Caco-2 (cell line): Measurements from ENCODE around the gene CHMP3. TPM values are rescaled to one million over a fixed set of nuclear protein-coding genes. Genes with fewer than 3 reads are reported as not detected.

Experiments
- BruUV-seq: library from RNA; stranded (reverse); fragments of 400-500 nt; replicated peaks from 2 replicates; lab custom pipeline; 2021; lab: Mats Ljungman, UMichigan
- CTCF ChIA-PET: fragments of 300-600 bp; sonication (Branson Sonifier 250); formaldehyde crosslinking; loops from one replicate; lab custom pipeline; 2022; ENCODE audit warnings: antibody characterized with exemption; lab: Charles Lee
- POLR2A ChIA-PET: fragments of 300-600 bp; sonication (Branson Sonifier 250); formaldehyde crosslinking; loops from one replicate; lab custom pipeline; 2022; ENCODE audit warnings: antibody characterized with exemption; lab: Charles Lee
- DNase-seq, 2 experiments: peaks; one replicate each; pipeline versions ENCODE4 v3.0.0 to v3.0.0-alpha.2; 2020 to 2022
- H3K27me3 ChIP-seq: replicated peaks from 2 replicates; pipeline ENCODE4 v1.6.0; 2011; ENCODE audit warnings: low read length; ENCODE audit not compliant: control insufficient read depth, insufficient read depth
- H3K36me3 ChIP-seq: 2 replicates; pipeline ENCODE4 v1.5.1; 2011; ENCODE audit warnings: low read length; ENCODE audit not compliant: control insufficient read depth, insufficient read depth
- H3K4me1 ChIP-seq: fragments of 250-450 bp; sonication (Bioruptor Pico); 2 replicates; pipeline ENCODE4 v1.5.1; 2020; ENCODE audit warnings: mild to moderate bottlenecking
- H3K4me3 ChIP-seq: 2 replicates; pipeline ENCODE4 v1.5.1; 2011; ENCODE audit warnings: low read depth, mild to moderate bottlenecking, control low read depth, low read length
- H3K9me3 ChIP-seq: fragments of 250-450 bp; sonication (Bioruptor Pico); 2 replicates; pipeline ENCODE4 v1.5.1; 2020; ENCODE audit warnings: mild to moderate bottlenecking, moderate library complexity
- H3K27ac Mint-ChIP-seq: one replicate; pipeline ENCODE4 v1.8.0; 2022; ENCODE audit warnings: mixed read lengths; ENCODE audit not compliant: unreplicated experiment
- H3K27me3 Mint-ChIP-seq: one replicate; pipeline ENCODE4 v1.8.0; 2022; ENCODE audit warnings: mixed read lengths; ENCODE audit not compliant: insufficient read depth, unreplicated experiment
- H3K36me3 Mint-ChIP-seq: one replicate; pipeline ENCODE4 v1.8.0; 2022; ENCODE audit warnings: mild to moderate bottlenecking, mixed read lengths; ENCODE audit not compliant: insufficient read depth, unreplicated experiment
- H3K4me1 Mint-ChIP-seq: one replicate; pipeline ENCODE4 v1.8.0; 2022; ENCODE audit warnings: low read depth, mixed read lengths; ENCODE audit not compliant: unreplicated experiment
- H3K4me3 Mint-ChIP-seq: one replicate; pipeline ENCODE4 v1.8.0; 2022; ENCODE audit warnings: mild to moderate bottlenecking, moderate library complexity, mixed read lengths; ENCODE audit not compliant: unreplicated experiment
- H3K9me3 Mint-ChIP-seq: one replicate; pipeline ENCODE4 v1.8.0; 2022; ENCODE audit warnings: mixed read lengths; ENCODE audit not compliant: unreplicated experiment
- intact Hi-C: fragments of 100-400 bp; cut with micrococcal nuclease; formaldehyde crosslinking; loops from one replicate; pipeline ENCODE4 v1.10.0; 2022; ENCODE audit not compliant: unreplicated experiment
- total RNA-seq: library from RNA; stranded (reverse); gene quantifications from 2 replicates; pipeline ENCODE4 v1.2.3, GENCODE V29; 2022
- TF ChIP-seq, protein P1 (sequence below), 2 experiments: fragments of 200-600 bp in 1 of 2; IDR thresholded peaks; 1 replicate in 1 of 2; 2 replicates in 1 of 2; pipeline versions ENCODE4 v1.5.1 to v1.8.0; 2011 to 2022; ENCODE audit warnings: antibody characterized with exemption in 1 of 2, control low read depth in 1 of 2, inconsistent platforms in 1 of 2, low read depth in 1 of 2, low read length in 1 of 2, mild to moderate bottlenecking in 1 of 2, moderate library complexity in 1 of 2; ENCODE audit not compliant: insufficient read depth in 1 of 2, severe bottlenecking in 1 of 2, unreplicated experiment in 1 of 2

The CHMP3 gene
- total RNA-seq, 1 experiment from 2014 or later = 93.5 TPM

DNA sequence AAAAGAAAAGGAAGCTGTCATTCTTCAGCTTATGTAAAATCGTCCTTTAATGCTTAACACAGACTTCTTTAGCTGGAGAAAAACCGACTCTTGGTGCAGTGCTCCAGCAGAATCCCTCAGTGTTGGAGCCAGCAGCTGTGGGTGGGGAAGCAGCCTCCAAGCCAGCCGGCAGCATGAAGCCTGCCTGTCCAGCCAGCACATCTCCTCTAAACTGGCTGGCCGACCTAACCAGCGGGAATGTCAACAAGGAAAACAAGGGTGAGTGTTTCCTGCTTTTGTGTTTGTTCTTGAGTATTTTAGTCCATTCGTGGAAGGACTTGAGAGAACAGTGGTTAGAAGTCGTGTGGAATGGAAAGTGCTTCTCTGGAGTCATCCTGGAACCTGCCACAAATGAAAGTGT is 83.1 kb downstream of the CHMP3 start:
- no peaks in the 10 kb centered on the region for H3K4me1 Mint-ChIP-seq
- H3K27ac Mint-ChIP-seq = no peak overlapping the region
- no peak for DNase-seq
- Histone ChIP-seq H3K36me3 (peaks cover 13% of the 10 kb centered on the region), H3K27me3 (no peaks in the 10 kb centered on the region), H3K4me3 (no peak overlapping the region), H3K4me1 (no peaks in the 10 kb centered on the region), H3K9me3 (no peaks in the 10 kb centered on the region)
- H3K36me3 Mint-ChIP-seq = peaks cover 92% of the 10 kb centered on the region
- intact Hi-C loops = loop anchor here (10.0 kb wide), 1 partner anchor 85 kb away; no protein-coding TSS in a partner anchor
- POLR2A ChIA-PET = interaction anchor here (1.1 kb wide), 1 partner anchor 39 kb away, joined by 4 read pairs; the partner anchor contains the start of gene KDM3A
- no peak overlapping the region for H3K4me3 Mint-ChIP-seq
- CTCF ChIA-PET = no interaction called here
- no peaks in the 10 kb centered on the region for H3K9me3 Mint-ChIP-seq
- no peaks in the 10 kb centered on the region for H3K27me3 Mint-ChIP-seq
- BruUV-seq = no TSS peak
- TF ChIP-seq, protein P1, sequence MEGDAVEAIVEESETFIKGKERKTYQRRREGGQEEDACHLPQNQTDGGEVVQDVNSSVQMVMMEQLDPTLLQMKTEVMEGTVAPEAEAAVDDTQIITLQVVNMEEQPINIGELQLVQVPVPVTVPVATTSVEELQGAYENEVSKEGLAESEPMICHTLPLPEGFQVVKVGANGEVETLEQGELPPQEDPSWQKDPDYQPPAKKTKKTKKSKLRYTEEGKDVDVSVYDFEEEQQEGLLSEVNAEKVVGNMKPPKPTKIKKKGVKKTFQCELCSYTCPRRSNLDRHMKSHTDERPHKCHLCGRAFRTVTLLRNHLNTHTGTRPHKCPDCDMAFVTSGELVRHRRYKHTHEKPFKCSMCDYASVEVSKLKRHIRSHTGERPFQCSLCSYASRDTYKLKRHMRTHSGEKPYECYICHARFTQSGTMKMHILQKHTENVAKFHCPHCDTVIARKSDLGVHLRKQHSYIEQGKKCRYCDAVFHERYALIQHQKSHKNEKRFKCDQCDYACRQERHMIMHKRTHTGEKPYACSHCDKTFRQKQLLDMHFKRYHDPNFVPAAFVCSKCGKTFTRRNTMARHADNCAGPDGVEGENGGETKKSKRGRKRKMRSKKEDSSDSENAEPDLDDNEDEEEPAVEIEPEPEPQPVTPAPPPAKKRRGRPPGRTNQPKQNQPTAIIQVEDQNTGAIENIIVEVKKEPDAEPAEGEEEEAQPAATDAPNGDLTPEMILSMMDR (IDR thresholded peaks at IDR 0.05; ENCODE audit: insufficient read depth in 1 of 2, low read depth in 1 of 2, low read length in 1 of 2, severe bottlenecking in 1 of 2, unreplicated experiment in 1 of 2) = no peak

DNA sequence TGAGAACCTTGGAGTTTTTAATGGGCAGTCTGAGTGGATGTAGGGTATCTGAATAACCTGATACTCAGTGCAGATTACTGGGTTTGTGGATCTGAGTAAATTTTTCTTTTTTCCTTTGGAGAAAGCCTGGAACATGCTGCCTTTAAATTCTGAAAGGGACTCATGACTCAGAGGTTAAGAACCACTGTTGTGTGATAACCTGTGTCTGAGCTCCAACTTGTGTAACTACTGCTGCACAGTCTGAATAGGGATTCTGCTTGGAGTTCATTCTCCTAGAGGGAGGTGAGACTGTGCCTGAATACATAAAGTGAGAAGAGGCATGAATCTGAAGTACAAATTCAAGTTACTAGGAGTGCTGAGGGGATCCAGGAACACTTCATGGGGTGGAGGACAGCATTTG is 85.9 kb downstream of the CHMP3 start:
- POLR2A ChIA-PET = no interaction called here
- BruUV-seq = no TSS peak

DNA sequence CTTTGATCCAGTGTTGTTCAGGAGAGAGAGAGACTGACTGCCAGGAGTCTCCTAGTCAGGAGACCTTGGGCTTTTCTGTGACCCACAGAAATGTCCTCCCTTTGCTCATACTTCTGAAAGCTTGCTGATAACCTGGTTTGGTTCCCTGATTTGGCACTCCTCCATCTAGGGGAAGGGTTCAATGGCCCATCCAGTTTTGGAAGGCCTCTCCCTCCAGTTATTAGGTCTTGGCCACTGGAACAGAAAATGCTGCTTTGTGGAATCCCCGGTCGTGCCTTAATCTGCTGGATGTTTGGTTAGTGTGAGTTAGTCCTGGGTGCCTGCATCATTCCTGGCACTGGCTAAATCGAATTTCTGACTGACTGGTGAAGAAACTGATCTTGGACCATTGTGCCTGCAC is 86.3 kb downstream of the CHMP3 start:
- H3K36me3 ChIP-seq = peaks cover 12% of the 10 kb centered on the region
- CTCF ChIA-PET = interaction anchor here (1.5 kb wide), 1 partner anchor 80 kb away, joined by 3 read pairs; no protein-coding TSS in a partner anchor
- intact Hi-C loops = no loop called here
- H3K4me1 Mint-ChIP-seq = no peaks in the 10 kb centered on the region
- H3K9me3 ChIP-seq = no peaks in the 10 kb centered on the region
- H3K4me1 ChIP-seq = no peaks in the 10 kb centered on the region
- H3K27ac Mint-ChIP-seq = no peak overlapping the region
- H3K9me3 Mint-ChIP-seq = no peaks in the 10 kb centered on the region
- TF ChIP-seq, protein P1 (IDR thresholded peaks at IDR 0.05; ENCODE audit: insufficient read depth in 1 of 2, low read depth in 1 of 2, low read length in 1 of 2, severe bottlenecking in 1 of 2, unreplicated experiment in 1 of 2) = no peak
- DNase-seq = no peak
- peaks cover 65% of the 10 kb centered on the region for H3K36me3 Mint-ChIP-seq
- POLR2A ChIA-PET = no interaction called here
- no peaks in the 10 kb centered on the region for H3K27me3 Mint-ChIP-seq
- no TSS peak for BruUV-seq
- no peak overlapping the region for H3K4me3 Mint-ChIP-seq
- H3K27me3 ChIP-seq = no peaks in the 10 kb centered on the region
- no peak overlapping the region for H3K4me3 ChIP-seq

More for the DNA sequence above, 85.9 kb downstream of the CHMP3 start:
- H3K27ac Mint-ChIP-seq = no peak overlapping the region
- peaks cover 69% of the 10 kb centered on the region for H3K36me3 Mint-ChIP-seq
- TF ChIP-seq, protein P1 (IDR thresholded peaks at IDR 0.05; ENCODE audit: insufficient read depth in 1 of 2, low read depth in 1 of 2, low read length in 1 of 2, severe bottlenecking in 1 of 2, unreplicated experiment in 1 of 2) = no peak
- Histone ChIP-seq H3K9me3 (no peaks in the 10 kb centered on the region), H3K36me3 (peaks cover 12% of the 10 kb centered on the region), H3K4me1 (no peaks in the 10 kb centered on the region), H3K27me3 (no peaks in the 10 kb centered on the region), H3K4me3 (no peak overlapping the region)
- no peak overlapping the region for H3K4me3 Mint-ChIP-seq
- H3K27me3 Mint-ChIP-seq = no peaks in the 10 kb centered on the region
- H3K9me3 Mint-ChIP-seq = no peaks in the 10 kb centered on the region
- H3K4me1 Mint-ChIP-seq = no peaks in the 10 kb centered on the region
- intact Hi-C loops = no loop called here
- no peak for DNase-seq
- CTCF ChIA-PET = no interaction called here
